HG03175 (cell line): ENCODE data around the gene TDRD12.

ENCODE experiments used
- ATAC-seq: cut with Tn5 transposase; IDR thresholded peaks from one replicate; pipeline ENCODE4 v1.9.1; 2021; ENCODE audit warnings: mild to moderate bottlenecking, moderate library complexity; ENCODE audit not compliant: unreplicated experiment

The TDRD12 gene

DNA sequence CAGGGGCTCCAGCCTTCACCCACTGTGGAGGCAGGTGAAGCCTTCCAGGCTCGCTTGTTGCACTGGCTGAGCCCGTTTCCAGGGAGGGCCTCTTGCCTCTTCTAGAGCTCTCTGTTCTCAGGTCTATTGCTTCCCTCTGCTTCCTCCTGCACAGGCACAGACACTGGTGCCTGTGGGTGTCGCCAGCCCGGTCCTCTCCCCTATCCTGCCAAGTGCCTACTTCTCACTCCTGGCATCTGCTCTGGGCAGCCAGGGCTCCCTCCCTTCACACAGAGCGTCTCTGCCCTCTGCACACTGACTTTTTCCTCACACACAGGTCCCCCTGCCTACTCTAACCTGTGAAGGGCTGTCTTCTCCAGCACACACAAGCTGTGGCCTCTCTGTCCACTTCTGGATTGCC, 89.7 kb downstream of the TDRD12 start:
- ATAC-seq, result no peak

DNA sequence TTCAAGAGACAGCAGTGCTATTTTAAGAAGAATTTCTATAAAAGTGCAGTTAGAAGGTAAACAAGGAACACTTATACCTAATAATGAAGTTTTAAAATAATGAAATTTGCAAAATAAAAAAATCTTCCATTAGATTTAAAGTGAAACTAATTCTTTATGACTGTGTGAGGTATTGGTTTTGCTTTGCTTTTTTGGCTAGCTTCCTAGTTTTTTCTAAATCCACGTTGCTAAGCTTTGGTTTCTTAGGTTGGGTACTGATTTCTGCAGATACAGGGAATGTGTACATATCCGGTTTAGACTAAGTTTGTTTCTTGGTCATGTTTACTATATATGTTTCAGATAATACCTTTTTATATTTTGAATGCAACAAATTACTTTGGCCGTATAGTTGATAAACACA, 90.2 kb downstream of the TDRD12 start:
- no peak for ATAC-seq

DNA sequence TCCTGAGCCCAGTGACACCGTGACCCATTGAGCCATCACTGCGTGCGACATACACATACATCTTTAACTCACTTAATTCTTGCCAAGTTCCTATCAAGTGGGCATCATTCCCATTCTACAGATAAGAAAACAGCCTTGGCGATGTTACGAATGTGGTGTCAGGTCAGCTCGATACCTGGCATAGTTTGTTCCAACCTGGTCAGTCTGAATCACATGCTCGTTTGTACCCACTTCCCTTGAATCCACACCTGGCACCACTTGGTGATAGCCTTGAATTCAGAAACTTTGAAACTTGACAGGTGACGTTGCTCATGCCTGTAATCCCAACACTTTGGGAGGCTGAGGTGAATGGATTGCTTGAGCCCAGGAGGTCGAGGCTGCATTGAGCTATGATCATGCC, 90.9 kb downstream of the TDRD12 start:
- no peak for ATAC-seq

DNA sequence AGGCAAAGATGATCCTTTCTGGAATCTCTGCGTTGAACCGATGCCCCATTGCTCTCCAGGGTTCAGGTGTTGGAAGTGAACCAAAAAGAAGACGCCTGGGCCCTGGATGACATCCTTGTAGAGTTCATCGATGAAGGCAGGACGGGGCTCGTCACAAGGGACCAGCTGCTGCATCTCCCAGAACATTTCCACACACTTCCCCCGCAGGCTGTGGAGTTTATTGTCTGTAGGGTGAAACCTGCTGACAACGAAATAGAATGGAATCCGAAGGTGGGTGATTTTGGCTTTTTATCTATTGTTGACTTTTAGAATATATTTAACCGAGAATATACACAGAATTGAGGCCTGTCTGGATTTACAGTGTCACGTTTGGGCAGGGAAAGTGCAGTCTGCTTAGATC, 91.6 kb downstream of the TDRD12 start:
- no peak for ATAC-seq

DNA sequence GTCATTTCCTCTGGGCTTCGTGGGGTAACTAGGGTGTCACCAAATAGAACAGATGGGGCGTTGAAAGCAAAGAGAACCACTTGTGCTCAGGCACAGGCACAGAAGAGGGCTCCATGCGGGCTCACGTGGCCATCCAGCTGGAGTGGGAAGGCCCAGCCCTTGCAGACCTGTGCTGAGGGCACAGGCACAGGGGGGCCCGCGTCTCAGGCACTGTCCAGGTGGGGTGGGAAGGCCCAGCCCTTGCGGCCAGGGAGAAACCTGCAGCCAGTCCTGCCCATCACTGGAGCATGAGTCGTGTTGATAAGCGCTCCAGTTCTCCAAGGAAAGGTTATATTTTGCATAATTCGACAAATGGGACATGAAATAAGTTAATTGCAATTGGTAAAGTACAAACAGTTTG, 92.5 kb downstream of the TDRD12 start:
- no peak for ATAC-seq

DNA sequence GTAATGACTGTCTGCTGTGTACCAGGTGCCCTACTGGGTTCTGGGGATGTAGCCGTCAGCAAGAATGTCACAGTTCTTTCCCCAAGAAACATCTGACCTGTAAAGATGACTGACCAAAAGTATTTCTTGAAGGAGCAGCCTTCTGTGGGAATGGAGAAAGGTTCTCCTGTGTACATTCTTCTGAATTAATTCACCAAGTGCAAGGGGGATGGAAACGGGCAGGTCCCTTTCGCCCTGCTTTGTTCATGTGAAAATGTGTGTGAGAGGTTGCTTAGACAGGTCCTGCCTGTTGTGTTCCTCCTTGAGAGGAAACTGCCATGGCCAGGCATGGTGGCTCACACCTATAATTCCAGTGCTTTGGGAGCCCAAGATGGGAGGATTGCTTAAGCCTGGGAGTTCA, 93.0 kb downstream of the TDRD12 start:
- ATAC-seq, result no peak

DNA sequence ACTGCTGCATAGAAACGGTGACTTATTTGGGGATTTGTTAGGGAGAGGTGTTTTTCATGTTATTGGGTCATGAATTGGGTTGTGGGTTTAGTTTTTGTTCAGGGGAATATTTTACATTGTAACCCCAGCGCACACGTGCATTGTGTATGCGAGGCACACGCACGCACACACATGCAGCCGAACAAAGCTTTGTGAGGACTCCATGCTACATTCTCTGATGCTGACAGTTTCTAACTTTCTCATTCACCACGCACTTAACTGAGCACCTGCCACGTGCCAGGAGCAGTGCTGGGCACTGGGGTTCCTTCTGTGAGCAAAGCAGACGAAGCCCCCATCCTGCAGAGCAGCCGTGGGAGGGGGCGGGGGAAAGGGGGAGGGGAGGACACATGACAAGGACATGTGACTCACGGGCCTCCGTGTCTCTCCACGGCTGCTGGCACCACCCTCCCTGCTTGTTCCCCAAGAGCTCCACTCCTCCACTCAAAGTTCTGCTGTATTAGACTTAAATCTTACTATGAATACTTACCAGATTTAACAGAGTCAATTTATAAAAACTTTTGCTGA, 94.4 kb downstream of the TDRD12 start:
- ATAC-seq, result no peak

DNA sequence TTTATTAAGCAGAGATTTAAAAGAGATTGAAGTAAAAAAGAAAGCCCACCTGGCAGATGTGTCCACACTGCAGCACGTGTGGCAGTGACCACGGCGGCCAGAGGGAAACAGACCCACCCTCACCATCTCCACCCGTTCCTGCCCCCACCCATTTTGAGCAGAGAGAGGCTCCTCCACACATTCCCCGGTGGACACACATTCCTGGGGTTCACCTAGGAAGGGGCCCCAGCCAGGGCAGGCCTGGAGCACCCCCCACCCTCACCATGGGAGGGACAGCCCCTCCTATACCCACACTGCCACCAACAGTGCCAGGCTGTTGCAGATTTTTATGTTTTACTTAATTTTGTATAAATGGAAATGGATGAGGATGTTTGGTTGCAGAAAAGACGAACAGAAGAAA, 95.1 kb downstream of the TDRD12 start:
- ATAC-seq, result no peak

DNA sequence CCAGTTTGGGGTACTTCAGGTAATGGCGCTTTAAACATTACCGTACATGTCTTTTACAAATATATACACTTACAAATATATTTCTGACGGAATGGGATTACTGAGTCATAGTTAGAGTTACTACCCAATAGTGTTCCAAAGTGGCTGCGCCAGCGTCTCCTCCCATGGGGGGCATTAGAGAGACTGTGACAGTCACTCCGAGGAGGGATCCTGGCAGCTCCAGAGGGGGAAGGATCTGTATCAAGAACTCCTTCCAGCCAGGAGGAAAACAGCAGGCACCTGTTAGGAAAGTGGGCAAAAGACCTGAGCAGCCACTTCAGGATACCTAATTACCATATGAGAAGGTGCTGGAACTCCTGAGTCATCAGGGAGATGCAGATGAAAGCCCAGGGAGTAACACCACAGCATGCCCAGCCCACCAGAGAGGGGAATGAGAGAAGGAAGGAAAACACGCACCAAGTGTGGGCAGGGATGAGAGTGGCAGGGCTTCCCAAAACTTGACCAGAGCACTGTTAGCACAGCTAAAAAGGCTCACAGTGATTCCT, 97.1 kb downstream of the TDRD12 start:
- ATAC-seq, result no peak

DNA sequence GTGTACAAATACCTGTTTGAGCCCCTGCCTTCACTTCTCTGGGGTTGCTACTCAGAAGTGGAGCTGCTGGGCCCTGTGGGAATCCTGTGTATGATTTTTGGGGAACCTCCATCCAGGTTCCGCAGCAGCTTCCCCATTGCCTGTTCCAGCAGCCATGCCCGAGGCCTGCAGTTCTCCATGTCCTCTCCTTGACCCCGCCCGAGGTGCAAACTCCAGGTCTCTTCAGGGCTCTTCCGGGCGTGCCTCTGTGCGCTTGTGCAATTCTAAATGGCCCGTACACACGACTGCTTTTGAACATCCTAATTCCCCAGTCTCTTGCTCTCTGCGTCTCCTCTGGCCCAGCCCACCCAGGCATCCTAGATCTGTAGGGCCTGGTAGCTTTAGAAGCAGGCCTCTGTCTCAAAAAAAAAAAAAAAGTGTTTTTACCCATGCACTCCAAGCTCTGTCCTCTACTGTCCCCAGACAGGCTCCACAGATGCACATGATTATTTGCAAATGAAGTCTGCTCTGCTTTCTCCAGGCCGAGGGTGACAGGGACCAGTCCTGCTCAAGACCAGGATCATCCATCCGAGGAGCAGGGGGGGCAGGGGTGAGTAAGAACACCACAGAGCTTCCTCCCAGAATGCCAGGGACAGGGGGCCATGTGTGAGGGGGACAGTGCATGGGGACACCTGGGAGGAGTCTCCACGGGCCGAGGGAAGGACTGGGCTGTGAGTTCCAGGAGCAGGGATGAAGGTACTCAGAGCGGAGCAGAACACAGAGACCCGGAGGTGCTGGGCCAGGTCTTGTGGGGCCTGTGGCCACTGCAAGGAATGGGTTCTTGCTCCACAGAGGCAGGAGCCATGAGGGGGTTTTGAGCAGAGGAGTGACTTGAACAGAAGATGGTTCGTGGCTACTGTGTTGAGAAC, 98.3 kb downstream of the TDRD12 start:
- no peak for ATAC-seq

DNA sequence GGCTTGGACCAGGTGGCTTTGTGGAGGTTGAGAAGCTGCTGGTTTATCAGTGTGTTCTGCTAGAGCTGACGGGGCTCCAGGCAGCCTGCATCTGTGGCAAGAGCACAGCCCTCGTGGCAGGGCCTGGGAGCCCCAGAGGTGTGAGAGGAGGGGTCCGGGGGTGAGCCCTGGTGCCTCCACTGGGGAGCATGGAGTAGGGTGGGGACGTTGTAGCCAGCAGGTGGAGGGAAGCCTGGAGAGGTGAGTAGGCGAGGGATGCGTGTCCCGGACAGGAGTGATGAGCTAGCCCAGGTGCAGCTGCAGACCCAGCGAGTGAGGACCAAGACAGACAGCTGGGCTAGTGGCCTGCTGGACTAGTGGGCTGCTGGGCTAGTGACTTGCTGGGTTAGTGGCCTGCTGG, 99.0 kb downstream of the TDRD12 start:
- ATAC-seq, result no peak

DNA sequence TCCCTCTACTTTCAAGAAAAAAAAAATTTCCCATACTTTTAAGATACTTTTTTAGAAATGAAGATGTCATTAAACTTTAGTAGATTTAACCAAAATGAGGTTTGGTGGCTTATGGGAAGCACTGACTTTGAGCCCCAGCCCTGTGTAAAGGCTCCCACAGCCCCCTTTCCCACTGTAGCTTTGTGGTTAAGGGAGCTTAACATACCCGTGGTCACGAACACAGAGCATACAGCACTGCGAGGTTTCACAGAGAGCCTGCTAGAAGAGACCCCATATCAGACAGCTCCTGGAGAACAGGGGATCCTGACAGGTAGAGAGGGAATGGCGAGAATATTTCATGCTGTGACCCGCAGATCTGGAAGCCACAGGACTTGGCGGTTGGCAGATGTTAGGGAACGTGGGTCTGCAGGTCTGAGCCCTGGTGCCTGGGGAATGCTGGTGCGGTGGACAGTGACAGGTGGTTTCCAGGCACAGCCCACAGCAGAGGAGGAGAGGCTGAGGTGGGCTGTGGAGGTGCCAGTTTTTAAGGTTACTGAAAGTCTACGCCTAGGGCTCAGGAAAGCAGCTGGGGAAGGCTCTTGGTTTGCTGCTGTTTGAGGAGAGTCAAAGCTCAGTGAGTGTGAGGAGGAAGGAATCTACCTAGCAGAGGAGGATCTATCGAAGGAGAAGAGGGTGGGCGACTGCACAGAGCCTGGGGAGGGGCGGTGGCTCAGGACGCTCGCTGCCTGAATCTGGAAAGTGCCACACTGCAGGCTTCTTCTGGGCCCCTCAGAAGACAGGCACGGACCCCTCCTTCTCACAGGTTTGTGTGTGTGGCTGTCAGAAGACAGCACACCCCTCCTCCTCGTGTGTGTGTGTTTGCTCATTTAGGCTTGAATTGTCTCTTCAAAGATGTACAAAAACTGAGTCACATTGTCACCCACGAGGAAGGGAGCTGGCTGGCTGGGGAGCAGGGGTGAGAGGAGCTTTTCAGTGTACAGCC, 100.1 kb downstream of the TDRD12 start:
- no peak for ATAC-seq

DNA sequence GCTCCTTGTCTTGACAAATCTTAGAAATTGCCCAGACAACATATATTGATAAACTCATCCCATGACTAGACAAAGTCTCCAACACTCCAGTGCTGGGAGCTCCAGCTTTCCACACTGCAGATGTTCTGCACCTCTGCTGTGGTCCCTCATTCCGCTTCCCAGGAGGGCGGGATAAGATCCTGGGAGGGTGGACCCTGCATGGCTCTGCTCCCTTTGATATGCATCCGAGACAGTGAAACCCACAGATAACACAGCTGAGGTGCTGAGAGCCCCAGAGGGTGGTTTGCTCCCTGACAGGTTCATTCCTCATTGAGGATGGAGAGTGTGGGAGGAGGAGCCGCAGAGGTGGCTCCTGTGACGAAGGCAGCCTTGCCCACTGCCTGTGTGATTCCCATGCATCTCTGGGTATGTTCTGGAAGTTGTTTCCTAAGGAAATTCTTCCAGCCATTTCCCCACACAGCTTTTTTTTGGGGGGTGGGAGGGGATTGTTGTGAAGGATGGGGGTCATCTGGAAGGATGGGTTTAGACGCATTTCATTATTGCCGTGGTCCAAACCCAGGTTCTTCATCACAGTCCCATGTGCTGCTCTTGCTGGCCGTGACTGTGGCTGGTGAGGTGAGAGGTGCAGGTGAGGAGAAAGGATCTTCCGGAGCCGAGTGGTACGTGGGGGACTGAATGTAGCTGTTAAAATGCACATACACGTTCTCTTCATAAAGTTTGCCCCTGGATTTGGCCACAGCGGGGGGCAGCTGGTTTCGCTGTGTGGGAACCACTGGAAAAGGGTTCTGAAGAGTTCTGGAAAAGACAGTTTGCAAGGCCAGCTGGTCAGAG, 103.6 kb downstream of the TDRD12 start:
- ATAC-seq, result no peak

DNA sequence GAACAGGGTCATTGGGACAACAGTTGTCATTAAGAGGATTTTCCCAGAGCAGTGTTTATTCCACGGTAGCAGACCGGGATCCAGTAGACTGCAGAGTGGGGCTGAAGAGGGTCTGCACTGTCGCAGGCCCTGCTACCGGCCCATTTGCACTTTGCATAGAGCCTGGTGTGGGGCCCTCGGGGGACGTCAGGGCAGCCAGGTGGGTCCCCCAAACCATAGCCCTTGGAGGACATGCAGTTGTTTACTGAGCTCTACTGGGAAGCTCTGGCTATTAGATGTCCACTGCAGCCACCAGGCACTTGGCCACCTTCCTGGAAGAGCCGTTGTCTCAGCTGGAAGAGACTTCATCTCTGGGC, 104.2 kb downstream of the TDRD12 start:
- no peak for ATAC-seq

DNA sequence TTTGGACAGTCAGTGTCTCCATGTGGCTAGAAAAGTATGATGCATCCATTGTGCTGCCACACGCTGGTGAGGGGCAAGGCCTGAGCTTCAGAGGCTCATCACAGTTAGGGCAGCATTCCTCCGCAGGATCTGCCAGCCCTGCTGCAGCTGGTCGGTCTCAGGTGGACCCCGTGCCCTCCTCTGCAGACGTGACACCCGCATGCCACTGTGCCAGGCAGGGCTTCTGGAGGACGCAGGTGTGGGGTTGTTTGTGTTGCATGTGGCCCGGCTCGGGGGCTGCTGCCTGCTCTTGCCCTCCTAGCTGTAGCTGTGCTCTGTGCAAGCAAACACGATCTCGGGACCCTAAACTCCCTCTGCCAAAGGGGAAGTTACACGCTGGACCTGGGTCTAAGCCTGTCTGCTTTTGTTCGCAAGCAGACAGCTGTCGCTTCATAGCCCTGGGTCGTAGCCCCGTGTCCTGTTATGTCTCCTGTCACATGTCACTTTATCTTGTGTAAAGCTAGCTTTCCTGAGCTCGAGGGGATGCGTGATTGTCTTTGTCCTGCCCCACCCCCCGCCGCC, 104.7 kb downstream of the TDRD12 start:
- ATAC-seq, result no peak

DNA sequence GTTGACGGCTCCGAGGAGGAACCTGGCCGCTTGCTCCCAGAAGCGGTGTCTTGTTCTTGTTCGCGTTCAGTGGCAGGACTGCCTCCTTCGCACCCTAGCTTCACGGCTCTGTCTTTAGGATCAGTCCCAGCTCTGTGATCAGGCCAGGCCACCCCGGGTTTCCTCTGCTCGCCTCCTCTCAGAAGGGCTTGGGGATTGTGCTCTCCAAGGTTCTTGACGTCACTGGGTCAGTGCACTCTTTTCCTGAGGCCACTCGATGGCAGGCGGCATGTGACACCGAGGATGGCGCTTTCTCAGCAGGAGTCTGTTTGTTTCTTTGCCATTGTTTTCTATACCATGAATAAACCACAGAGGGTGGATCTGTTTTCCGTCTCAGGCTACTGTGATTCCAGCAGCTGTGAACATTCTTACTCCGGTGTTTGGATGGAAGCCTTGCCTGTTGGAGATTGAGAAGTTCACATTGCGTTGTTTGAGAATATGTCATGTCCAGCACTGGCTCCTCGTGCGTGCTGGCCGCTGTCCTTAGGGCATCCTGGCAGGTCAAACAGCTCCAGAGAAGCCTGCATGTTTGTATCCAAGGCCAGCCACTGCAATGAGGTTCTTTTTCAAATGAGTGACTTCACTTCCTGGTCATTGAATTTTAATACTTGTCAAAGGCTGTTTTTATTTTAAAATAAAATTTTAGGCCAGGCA, 105.5 kb downstream of the TDRD12 start:
- no peak for ATAC-seq

DNA sequence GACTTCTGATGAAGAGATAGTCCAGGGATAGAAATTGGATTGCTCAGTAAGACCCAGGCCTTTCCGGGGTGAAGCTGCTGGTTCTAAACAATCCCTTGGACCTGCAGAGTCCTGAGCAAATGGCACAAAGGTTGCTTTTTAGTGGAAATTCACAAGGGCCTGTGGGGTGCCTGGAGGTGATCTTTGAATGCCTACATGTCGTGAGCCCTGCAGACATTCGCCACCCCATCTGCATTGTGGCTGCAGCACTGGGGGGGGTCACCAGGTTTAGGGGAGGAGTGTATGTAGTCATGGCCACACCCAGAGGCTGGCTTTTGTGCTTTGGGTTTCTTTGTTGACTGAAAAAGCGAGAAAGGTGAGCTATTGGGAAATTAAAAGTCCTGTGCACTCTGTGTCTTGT, 108.6 kb downstream of the TDRD12 start:
- ATAC-seq, result no peak

DNA sequence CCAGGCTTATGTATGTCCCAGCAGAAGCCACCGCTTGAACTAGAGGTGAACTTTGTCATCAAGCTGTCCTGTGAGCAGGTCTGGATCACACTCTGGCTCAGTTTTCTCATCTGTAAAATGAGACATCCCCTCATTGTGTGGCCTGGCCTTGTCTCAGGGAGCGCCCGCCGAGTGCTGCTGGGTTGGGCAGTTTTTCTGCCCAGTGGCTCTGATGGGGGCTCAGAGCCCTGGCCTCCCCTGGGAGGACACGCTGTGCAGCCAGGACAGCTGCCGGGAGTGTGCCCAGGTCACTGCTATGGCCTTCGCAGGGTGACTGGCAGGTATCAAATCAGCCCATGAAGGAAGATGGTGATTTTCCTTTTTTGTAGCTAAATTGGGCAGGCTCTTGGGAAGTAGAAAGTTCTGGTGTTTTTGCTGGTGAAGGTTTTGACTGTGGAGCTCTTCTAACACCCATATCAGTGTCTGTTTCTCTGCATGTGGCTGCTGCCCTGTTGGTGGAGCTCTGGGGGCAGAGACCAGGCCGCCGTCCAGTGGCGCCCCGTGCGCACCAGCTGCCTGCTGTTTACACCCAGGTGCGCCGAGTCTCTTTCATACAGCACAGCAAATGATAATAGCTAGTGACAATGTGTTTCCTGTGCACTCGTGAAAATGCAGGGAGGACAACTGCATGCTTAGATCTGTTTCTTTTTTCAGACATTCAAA, 109.2 kb downstream of the TDRD12 start:
- no peak for ATAC-seq

GRCh38 chr19:32829345-32829896, 109.9 kb downstream of the TDRD12 start:
- ATAC-seq, result no peak
